HG03571 (cell line): ENCODE measurements around the gene CENPX.

Experiments
- ATAC-seq: cut with Tn5 transposase; IDR thresholded peaks from one replicate; pipeline ENCODE4 v1.9.1; 2021; ENCODE audit not compliant: unreplicated experiment

The CENPX gene

GRCh38 chr17:82022310-82022980 is at the start of gene CENPX:
Gene CENPX, minus strand, starts transcription at chr17:82022878. Its CDS starts 17 bp downstream, at chr17:82022861.
- peak; percentile 15 for ATAC-seq

DNA sequence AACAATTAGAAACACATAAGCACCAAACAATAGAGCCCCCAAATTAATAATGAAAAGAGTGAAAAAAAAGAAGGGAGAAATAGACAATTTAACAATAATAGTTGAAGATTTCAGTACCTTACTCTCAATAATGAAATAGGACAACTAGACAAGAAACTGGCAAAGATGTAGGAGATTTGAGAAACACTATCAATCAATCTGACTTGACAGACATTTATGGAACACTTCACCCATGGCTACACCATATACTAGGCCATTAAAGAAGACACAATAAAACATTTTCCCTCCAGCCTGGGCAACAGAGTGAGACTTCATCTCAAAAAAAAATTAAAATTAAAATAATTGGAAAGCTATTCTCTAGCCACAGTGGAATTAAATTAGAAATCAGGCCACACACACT is 47.9 kb upstream of the CENPX start:
- ATAC-seq = no peak

- no peak for ATAC-seq
Observed at GRCh38 chr17:82065638-82066303, 43.1 kb upstream of the CENPX start, which contains the start of gene DUS1L. Gene DUS1L, minus strand, starts transcription at chr17:82065804. Its CDS starts 745 bp downstream, at chr17:82065059.

DNA sequence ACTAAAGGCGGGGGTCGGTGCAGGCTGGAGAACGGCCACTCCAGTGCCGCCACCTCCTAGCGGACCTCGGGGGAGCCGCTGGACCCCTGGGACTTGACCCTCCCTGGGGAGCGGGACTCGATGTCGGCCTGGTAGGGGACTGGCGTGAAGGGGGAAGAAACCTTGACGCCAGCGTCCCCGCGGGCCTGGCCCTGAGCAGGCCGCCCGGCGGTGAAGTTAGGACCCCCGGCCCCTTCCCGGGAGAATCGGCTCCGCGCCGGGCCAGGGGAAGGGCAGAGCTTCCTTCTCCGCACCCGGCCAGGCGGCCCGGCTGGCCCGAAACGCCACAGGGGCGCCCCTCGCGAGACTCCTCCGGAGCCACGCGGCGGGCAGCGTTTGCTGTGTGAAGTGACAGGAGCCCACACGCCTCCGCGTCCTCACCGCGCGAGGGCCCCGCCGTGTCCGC is 42.5 kb upstream of the CENPX start:
- no peak for ATAC-seq

- ATAC-seq = no peak
Observed at GRCh38 chr17:82064433-82065192, 41.9 kb upstream of the CENPX start.

- ATAC-seq = no peak
Observed at GRCh38 chr17:82063424-82064415, 41.0 kb upstream of the CENPX start.

DNA sequence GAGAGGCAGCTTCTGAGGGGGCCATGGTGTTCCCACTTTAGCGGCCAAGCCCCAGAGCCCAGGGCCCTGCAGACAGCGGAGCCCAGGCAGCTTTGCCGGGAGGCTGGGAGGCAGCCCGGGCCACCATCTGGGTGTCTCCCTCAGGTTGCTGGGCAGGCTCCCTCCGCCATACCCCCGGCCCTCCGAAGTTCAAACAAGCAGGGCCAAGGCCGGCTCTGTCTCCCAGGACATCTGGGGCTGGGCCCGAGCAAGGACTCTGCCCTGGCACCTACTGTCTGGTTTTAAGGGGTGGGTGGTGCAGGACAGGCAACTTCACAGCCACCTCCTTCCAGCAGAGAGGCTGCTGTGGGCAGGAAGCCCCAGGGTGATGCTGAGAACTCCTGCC is 40.3 kb upstream of the CENPX start:
- no peak for ATAC-seq

DNA sequence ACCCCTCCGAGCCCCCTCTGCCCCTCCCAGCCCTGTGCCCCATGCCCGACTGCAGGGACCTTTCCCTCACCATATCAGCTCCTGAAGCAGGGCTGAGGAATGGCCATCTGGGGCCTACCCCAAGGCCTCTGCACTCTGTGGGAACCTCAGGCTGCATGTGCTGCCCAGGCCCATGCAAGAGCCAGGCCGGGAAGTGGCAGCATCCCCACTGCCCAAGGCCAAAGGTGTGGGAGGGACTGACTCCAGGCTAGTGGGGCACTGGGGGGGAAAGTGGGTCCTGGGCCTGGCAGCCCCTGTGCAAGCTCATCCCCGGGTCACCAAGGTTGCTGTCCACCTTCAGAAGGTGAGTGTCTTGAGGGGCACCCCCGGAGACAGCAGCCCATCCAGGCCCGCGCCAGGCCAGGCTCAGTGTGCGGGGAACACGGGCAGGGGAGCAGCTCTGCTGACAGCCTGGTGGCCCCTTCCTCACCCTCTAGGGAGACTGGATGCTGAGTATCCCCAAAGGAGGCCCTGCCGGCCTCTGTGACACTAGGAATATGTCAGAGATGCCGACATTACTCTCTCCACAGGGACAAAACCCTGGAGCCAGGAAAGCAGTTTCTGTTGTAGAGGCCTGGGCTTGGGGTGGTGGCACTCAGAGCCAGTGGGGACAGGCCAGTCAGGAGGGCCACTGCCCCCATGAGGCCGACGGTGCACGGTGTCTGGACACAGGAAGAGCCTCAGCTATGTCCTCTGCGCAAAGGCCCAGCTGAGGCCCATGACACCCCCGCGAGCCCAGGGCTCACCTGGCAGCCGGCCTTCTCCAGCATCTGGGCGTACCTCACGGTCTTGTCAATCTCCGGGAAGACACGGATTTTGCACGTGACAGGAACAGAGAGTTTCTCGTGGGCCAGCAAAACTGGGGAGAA is 39.7 kb upstream of the CENPX start:
- ATAC-seq = no peak

DNA sequence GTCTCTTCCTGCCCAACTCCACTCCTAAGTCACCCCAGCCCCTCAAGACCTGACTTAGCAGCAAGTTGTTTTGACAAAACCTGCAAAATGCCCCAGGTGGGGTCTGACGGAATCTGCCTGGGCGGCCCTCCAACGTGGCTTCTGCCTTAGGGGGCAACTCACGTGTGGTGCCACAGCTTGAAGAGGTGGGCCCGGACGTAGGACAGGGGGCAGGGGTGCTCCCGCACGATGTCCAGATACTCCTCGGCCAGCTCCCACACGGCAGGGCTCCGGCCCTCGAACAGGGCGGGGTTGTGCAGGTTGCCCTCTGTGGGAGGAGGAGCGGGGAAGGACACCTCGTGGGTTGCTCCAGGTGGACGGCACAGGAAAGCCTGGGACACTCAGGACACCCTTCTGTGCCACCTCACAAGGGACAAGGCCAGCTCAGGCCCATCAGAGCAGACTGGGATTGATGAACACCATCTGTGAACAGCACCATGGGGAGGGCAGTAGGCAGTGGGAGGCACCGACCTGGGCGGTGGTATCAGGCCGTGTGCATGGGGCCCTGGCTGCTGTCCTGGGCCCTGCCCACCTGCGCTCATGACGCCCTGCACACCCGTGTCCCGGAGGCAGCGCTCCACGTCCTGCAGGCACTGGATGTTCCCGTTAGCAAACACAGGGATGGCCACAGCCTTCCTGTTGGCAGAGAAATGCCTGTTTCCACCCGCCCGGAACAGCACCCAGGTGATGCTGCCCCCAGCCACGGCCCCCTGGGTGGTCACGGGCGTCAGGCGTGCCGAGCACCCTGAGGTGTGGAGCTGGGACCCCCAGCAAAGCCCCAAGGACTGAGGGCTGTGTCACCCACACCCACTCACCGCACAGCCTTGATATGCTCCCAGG is 38.6 kb upstream of the CENPX start:
- no peak for ATAC-seq

- no peak for ATAC-seq
Observed at GRCh38 chr17:82060614-82061013, 37.9 kb upstream of the CENPX start.

DNA sequence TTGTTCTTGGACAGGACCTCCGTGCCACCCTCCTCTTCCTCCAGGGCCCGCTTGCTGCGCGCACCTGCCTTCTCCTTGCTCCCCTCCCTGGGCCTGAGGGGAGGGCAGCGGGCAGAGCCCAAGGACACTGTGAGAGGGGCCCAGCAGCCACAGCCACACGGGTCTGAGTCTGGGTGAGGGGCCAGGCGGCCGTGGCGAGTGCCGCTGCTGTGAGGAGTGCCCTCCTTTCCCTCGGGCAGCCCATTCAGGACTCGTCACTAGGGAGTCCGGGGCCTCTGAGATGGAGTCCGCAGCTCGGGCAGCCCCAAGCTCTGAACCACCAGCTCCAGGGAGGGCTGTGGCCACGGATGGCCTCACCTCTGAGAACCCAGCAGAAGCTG is 37.3 kb upstream of the CENPX start:
- no peak for ATAC-seq

DNA sequence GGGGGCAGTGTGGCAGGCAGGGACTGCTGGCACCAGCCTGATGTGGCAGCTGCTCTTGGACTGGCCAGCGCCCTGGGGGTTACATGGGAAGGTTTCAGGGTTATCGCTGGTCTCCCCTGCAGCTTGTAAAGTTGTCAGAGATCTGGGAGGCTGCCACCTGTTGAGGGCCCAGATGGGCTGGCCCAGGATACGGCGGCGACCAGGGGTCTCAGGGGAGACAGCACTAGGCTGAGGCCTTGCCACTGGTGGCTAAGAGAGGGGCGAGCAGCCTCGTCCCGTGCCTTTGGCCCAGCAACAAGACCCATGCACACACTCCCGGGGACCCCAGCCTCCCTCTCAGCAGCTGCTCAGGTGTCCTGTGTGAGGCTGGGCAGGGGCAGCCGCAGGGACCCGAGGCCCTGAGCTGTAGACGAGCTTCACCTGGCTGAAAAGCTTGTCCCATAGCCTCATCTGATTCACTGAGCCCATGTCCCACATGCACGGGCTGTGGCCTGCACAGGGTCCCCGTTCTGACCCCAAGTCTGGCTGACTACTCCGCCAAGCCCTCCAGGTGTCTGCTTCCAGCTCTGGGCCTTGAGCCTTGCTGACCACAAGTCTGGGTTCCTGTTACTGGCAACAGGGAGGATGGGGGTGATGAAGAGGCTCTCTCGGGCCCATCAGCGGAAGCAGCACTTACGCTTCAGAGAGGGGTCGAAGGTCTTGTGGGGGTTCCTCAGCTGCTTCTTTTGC is 36.8 kb upstream of the CENPX start:
- ATAC-seq = no peak

DNA sequence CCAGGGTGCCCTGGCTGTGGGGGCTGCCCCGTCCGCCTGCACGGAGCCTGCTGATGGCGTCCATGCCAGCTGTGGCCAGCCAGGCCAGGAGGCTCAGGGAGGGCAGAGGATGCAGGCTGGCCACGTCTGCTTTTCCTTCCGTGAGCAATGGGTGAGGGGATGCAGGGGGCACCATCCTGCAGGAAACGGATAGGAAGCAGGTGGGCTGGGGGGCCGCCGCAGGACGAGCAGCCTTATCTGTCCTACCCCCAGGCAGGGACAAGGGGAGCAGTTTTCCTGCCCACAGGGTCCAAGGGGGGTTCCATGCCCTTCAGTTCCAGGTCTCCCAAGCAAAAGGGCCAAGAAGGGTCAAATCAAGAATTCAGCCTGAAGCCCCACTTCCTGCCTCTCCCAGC is 36.2 kb upstream of the CENPX start:
- ATAC-seq = no peak

DNA sequence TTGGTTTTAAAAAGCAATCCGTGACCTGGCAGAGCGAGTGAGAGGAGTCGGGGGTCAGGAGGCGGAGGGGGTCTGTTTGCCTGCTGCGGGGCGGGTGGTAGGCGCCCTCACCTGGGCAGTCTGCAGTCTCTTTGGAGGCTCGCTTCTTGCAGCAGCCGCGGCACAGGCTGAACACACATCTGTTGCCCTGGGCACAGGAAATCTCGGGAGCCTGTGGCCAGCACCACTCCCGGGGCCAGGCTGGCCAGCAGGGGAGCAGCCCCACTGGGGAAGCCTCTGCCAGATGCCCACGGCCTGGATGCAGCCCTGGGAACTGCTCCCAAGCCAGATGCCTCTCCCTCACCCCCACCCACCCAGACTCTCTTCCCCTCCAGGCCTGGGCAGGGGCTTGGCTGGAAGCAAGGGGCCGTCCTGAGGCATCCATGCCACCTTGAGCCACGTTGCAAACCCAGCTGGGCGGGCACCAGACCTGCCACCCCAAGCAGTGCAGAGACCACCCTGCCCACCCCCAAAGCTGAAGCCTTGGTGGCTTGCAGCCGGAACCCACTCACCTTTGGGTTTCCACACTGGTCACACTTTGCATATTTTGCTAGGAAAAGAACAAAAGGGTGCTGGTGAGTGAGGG is 35.7 kb upstream of the CENPX start:
- no peak for ATAC-seq

- no peak for ATAC-seq
Observed at GRCh38 chr17:82056729-82057621, 34.3 kb upstream of the CENPX start.

DNA sequence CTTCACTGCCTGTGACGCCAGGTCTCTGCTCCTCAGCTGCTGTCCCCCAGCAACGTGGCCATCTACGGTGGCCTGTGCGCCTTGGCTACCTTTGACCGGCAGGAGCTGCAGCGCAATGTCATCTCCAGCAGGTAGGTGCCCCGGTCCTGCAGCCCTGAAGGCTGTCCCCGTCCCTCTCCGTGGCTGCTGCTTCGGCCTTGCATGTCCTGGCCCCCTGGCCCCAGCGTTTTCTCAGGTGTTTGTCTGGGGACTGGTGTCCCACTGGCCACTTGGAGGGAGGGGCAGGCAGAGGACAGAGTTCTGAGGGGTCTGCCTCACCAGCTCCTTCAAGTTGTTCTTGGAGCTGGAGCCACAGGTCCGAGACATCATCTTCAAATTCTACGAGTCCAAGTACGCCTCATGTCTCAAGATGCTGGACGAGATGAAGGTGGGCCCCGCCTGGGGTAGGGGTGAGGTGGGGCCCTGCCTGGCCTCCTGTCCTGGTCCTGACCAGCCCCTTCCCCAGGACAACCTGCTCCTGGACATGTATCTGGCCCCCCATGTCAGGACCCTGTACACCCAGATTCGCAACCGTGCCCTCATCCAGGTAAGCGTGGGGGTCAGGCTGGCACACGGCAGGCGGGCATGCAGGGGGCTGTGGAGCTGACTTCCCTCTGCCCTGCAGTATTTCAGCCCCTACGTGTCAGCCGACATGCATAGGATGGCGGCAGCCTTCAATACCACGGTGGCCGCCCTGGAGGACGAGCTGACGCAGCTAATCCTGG is 33.5 kb upstream of the CENPX start:
- ATAC-seq = no peak
